ENCODE measurements around the gene NT5M. TPM values are rescaled to one million over a fixed set of nuclear protein-coding genes. Genes with fewer than 3 reads are reported as not detected.

NT5M gene
- polyA plus RNA-seq, 1 experiment: 1.2 TPM

- H3K36me3 ChIP-seq (ENCODE audit: control insufficient read depth, insufficient read depth, low read length): no peaks in the 10 kb centered on the region
- H3K27me3 ChIP-seq (ENCODE audit: control insufficient read depth, insufficient read depth, low read length): peaks cover 11% of the 10 kb centered on the region
- CTCF ChIA-PET: no interaction called here
- TF ChIP-seq CTCF (IDR thresholded peaks at IDR 0.05; ENCODE audit: insufficient read depth, low read depth, low read length): no peak
- POLR2A ChIA-PET: no interaction called here
- DNase-seq (ENCODE audit: low read depth): no peak
- H3K4me3 ChIP-seq (ENCODE audit: low read depth, low read length): no peak overlapping the region
Observed at GRCh38 chr17:17384291-17384615, 81.1 kb downstream of the NT5M start.

- ChIA-PET POLR2A (no interaction called here), CTCF (no interaction called here)
- H3K4me3 ChIP-seq (ENCODE audit: low read depth, low read length): no peak overlapping the region
- no peaks in the 10 kb centered on the region for H3K36me3 ChIP-seq (ENCODE audit: control insufficient read depth, insufficient read depth, low read length)
- peaks cover 11% of the 10 kb centered on the region for H3K27me3 ChIP-seq (ENCODE audit: control insufficient read depth, insufficient read depth, low read length)
- no peak for TF ChIP-seq CTCF (IDR thresholded peaks at IDR 0.05; ENCODE audit: insufficient read depth, low read depth, low read length)
- no peak for DNase-seq (ENCODE audit: low read depth)
Observed at GRCh38 chr17:17384961-17385360, 81.8 kb downstream of the NT5M start.

- ChIA-PET POLR2A (no interaction called here), CTCF (no interaction called here)
- Histone ChIP-seq H3K4me3 (ENCODE audit: low read depth, low read length) (no peak overlapping the region), H3K36me3 (ENCODE audit: control insufficient read depth, insufficient read depth, low read length) (no peaks in the 10 kb centered on the region), H3K27me3 (ENCODE audit: control insufficient read depth, insufficient read depth, low read length) (peaks cover 10% of the 10 kb centered on the region)
- DNase-seq (ENCODE audit: low read depth): no peak
- no peak for TF ChIP-seq CTCF (IDR thresholded peaks at IDR 0.05; ENCODE audit: insufficient read depth, low read depth, low read length)
Observed at GRCh38 chr17:17385491-17385890, 82.3 kb downstream of the NT5M start.

- Histone ChIP-seq H3K4me3 (ENCODE audit: low read depth, low read length) (no peak overlapping the region), H3K27me3 (ENCODE audit: control insufficient read depth, insufficient read depth, low read length) (peaks cover 5% of the 10 kb centered on the region), H3K36me3 (ENCODE audit: control insufficient read depth, insufficient read depth, low read length) (no peaks in the 10 kb centered on the region)
- no peak for DNase-seq (ENCODE audit: low read depth)
- no peak for TF ChIP-seq CTCF (IDR thresholded peaks at IDR 0.05; ENCODE audit: insufficient read depth, low read depth, low read length)
- CTCF ChIA-PET: no interaction called here
- POLR2A ChIA-PET: interaction anchor here (0.6 kb wide), 1 partner anchor 211 kb away, joined by 3 read pairs; no protein-coding TSS in a partner anchor
Observed at GRCh38 chr17:17386094-17386800, 83.1 kb downstream of the NT5M start.

GRCh38 chr17:17387017-17387497 lies 83.9 kb downstream of the NT5M start:
- TF ChIP-seq CTCF (IDR thresholded peaks at IDR 0.05; ENCODE audit: insufficient read depth, low read depth, low read length): no peak
- H3K27me3 ChIP-seq (ENCODE audit: control insufficient read depth, insufficient read depth, low read length): peaks cover 2% of the 10 kb centered on the region
- no peak overlapping the region for H3K4me3 ChIP-seq (ENCODE audit: low read depth, low read length)
- ChIA-PET CTCF (interaction anchor here (1.1 to 1.3 kb wide), 2 partner anchors 15 to 23 kb away, joined by 3 to 7 read pairs; no protein-coding TSS in a partner anchor), POLR2A (no interaction called here)
- DNase-seq (ENCODE audit: low read depth): no peak
- no peaks in the 10 kb centered on the region for H3K36me3 ChIP-seq (ENCODE audit: control insufficient read depth, insufficient read depth, low read length)

Data from BJ (cell line).